Gastroesophageal sphincter (tissue), 3 donors: Measurements from ENCODE around the gene CTNNA3.

ENCODE experiments used
- POLR2A ChIP-seq, 2 donors: fragments of 450-650 bp; IDR thresholded peaks; one replicate each; pipeline ENCODE4 v1.6.1; 2017; ENCODE audit warnings: antibody characterized with exemption in 2 of 2, mild to moderate bottlenecking in 2 of 2, moderate library complexity in 1 of 2
- POLR2AphosphoS5 ChIP-seq: sonication (generic); formaldehyde crosslinking; IDR thresholded peaks from one replicate; pipeline ENCODE4 v1.6.1; 2017; ENCODE audit warnings: antibody characterized with exemption
- TF ChIP-seq, protein P1 (sequence below), 4 experiments: fragments of 200-600 bp in 2 of 4; fragments of 450-650 bp in 2 of 4; sonication (generic) in 1 of 4; IDR thresholded peaks; one replicate each; pipeline ENCODE4 v1.5.1; 2017 to 2019; ENCODE audit warnings: antibody characterized with exemption in 4 of 4, mild to moderate bottlenecking in 2 of 4, moderate library complexity in 2 of 4

DNA sequence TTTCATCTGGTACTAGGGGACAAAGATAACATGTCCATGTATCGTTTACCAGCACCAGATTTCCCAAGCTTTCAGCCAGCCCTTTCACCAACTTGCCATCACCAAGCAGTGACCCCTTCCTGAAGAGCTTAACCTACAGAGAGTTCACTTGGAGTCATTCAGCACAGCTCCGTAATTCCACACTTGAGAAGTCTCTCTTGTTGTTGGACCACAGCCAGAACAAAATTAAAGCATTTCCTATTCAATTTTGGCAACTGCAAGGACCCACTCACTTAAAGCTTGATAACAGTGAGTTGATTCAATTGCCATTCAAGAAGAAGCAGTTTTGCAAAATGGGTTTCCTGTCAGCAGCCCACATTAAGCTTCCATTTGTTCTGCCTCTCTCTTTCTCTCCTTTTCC lies 858.7 kb downstream of the CTNNA3 start:
- TF ChIP-seq, protein P1, sequence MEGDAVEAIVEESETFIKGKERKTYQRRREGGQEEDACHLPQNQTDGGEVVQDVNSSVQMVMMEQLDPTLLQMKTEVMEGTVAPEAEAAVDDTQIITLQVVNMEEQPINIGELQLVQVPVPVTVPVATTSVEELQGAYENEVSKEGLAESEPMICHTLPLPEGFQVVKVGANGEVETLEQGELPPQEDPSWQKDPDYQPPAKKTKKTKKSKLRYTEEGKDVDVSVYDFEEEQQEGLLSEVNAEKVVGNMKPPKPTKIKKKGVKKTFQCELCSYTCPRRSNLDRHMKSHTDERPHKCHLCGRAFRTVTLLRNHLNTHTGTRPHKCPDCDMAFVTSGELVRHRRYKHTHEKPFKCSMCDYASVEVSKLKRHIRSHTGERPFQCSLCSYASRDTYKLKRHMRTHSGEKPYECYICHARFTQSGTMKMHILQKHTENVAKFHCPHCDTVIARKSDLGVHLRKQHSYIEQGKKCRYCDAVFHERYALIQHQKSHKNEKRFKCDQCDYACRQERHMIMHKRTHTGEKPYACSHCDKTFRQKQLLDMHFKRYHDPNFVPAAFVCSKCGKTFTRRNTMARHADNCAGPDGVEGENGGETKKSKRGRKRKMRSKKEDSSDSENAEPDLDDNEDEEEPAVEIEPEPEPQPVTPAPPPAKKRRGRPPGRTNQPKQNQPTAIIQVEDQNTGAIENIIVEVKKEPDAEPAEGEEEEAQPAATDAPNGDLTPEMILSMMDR (IDR thresholded peaks at IDR 0.05) = no peak
- TF ChIP-seq POLR2A (IDR thresholded peaks at IDR 0.05) = no peak
- TF ChIP-seq POLR2AphosphoS5 = no peak
